ENCODE data around the gene SLIT3.

GRCh38 chr5:169002953-169003555 is 297.9 kb downstream of the SLIT3 start:
- no peak for TF ChIP-seq BHLHE40 (IDR thresholded peaks at IDR 0.05; ENCODE audit: borderline replicate concordance)
- TF ChIP-seq FOXM1 (IDR thresholded peaks at IDR 0.05; ENCODE audit: borderline replicate concordance): no peak
